Fibroblast of pulmonary artery (primary cell): ENCODE data around the gene SPTLC1.
"Not testable (repeated sequence)": the region's sequence is repeated elsewhere in the genome, so short reads cannot be mapped to it uniquely, and the experiment has no call there.

Experiments
- DNase-seq: peaks from one replicate; pipeline ENCODE4 v3.0.0-alpha.2; 2010; ENCODE audit warnings: low read depth
- H3K4me3 ChIP-seq: replicated peaks from 2 replicates; pipeline ENCODE4 v1.5.1; 2011; ENCODE audit warnings: low read depth, mild to moderate bottlenecking, control low read depth, low read length, moderate library complexity
- CTCF ChIP-seq: IDR thresholded peaks from 2 replicates; pipeline ENCODE4 v1.5.1; 2011; ENCODE audit warnings: mild to moderate bottlenecking, control low read depth, low read length, inconsistent platforms; ENCODE audit errors: missing control alignments

Gene SPTLC1

GRCh38 chr9:92008041-92008440 is 107.2 kb downstream of the SPTLC1 start:
- no peak overlapping the region for H3K4me3 ChIP-seq
- DNase-seq, result no peak
- TF ChIP-seq CTCF, result no peak

- DNase-seq, result no peak
Measured at GRCh38 chr9:92004045-92004392, 111.2 kb downstream of the SPTLC1 start.

GRCh38 chr9:92003308-92004044 is 111.7 kb downstream of the SPTLC1 start:
- TF ChIP-seq CTCF, result no peak
- H3K4me3 ChIP-seq, result no peak overlapping the region
- DNase-seq, result no peak

More at GRCh38 chr9:92004045-92004392, 111.2 kb downstream of the SPTLC1 start:
- TF ChIP-seq CTCF, result no peak
- no peak overlapping the region for H3K4me3 ChIP-seq

- not testable (repeated sequence) for H3K4me3 ChIP-seq, DNase-seq
Measured at GRCh38 chr9:92001948-92002347, 113.3 kb downstream of the SPTLC1 start.

- DNase-seq, result no peak
- TF ChIP-seq CTCF, result no peak
- no peak overlapping the region for H3K4me3 ChIP-seq
Measured at GRCh38 chr9:92001244-92001643, 114.0 kb downstream of the SPTLC1 start.

- TF ChIP-seq CTCF, result no peak
- H3K4me3 ChIP-seq, result no peak overlapping the region
- no peak for DNase-seq
Measured at GRCh38 chr9:91995000-91995655, 120.1 kb downstream of the SPTLC1 start.

- TF ChIP-seq CTCF, result no peak
- DNase-seq, result no peak
- no peak overlapping the region for H3K4me3 ChIP-seq
Measured at GRCh38 chr9:91994422-91994821, 120.8 kb downstream of the SPTLC1 start.
